HL-60 (cell line): ENCODE measurements around the gene IFNA8.

Experiments used
- DNase-seq, 2 experiments: peaks; one replicate each; pipeline ENCODE4 v3.0.0-alpha.2; 2010 to 2020; ENCODE audit warnings: low read depth in 1 of 2, low spot score in 1 of 2
- H3K27ac ChIP-seq: fragments of 250-450 bp; sonication (Bioruptor Pico); replicated peaks from 2 replicates; pipeline ENCODE4 v1.5.1; 2020; ENCODE audit warnings: mild to moderate bottlenecking, moderate library complexity
- H3K27me3 ChIP-seq: fragments of 250-450 bp; sonication (Bioruptor Pico); 2 replicates; pipeline ENCODE4 v1.5.1; 2021; ENCODE audit warnings: mild to moderate bottlenecking, moderate library complexity; ENCODE audit not compliant: insufficient read depth, poor library complexity, severe bottlenecking
- H3K4me3 ChIP-seq: replicated peaks from 2 replicates; pipeline ENCODE4 v1.5.1; 2011; ENCODE audit warnings: mild to moderate bottlenecking, control low read depth, low read length; ENCODE audit not compliant: insufficient read depth
- CTCF ChIP-seq: IDR thresholded peaks from one replicate; pipeline ENCODE4 v1.5.1; 2011; ENCODE audit warnings: low read length, control low read depth, inconsistent platforms; ENCODE audit not compliant: insufficient read depth
- GABPA ChIP-seq: IDR thresholded peaks from 2 replicates; pipeline ENCODE4 v1.6.1; 2012; ENCODE audit warnings: low read depth
- POLR2AphosphoS5 ChIP-seq: IDR thresholded peaks from 2 replicates; pipeline ENCODE4 v1.6.1; 2012; ENCODE audit warnings: low read depth
- REST ChIP-seq: IDR thresholded peaks from 2 replicates; pipeline ENCODE4 v1.6.1; 2012; ENCODE audit warnings: low read depth; ENCODE audit not compliant: insufficient replicate concordance
- SPI1 ChIP-seq: IDR thresholded peaks from 2 replicates; pipeline ENCODE4 v1.6.1; 2012; ENCODE audit warnings: low read depth, mild to moderate bottlenecking, borderline replicate concordance

IFNA8 gene

GRCh38 chr9:21412107-21412506 is 3.2 kb downstream of the IFNA8 start:
- no peak overlapping the region for H3K27ac ChIP-seq
- H3K4me3 ChIP-seq = no peak overlapping the region
- no peak for TF ChIP-seq GABPA
- TF ChIP-seq CTCF = no peak
- TF ChIP-seq REST = no peak
- no peak for TF ChIP-seq POLR2AphosphoS5
- TF ChIP-seq SPI1 = no peak
- H3K27me3 ChIP-seq = no peaks in the 10 kb centered on the region
- DNase-seq = no peak

- no peak overlapping the region for H3K4me3 ChIP-seq
- H3K27ac ChIP-seq = no peak overlapping the region
- DNase-seq = no peak
- H3K27me3 ChIP-seq = no peaks in the 10 kb centered on the region
- TF ChIP-seq SPI1 = no peak
- TF ChIP-seq REST = no peak
- TF ChIP-seq GABPA = no peak
- TF ChIP-seq CTCF = no peak
- TF ChIP-seq POLR2AphosphoS5 = no peak
Measured at GRCh38 chr9:21413151-21413550, 4.2 kb downstream of the IFNA8 start.

- Histone ChIP-seq H3K4me3 (no peak overlapping the region), H3K27me3 (no peaks in the 10 kb centered on the region), H3K27ac (no peak overlapping the region)
- no peak for TF ChIP-seq SPI1
- TF ChIP-seq GABPA = no peak
- no peak for TF ChIP-seq POLR2AphosphoS5
- TF ChIP-seq CTCF = no peak
- TF ChIP-seq REST = no peak
- DNase-seq = no peak
Measured at GRCh38 chr9:21413624-21414023, 4.7 kb downstream of the IFNA8 start.
